ENCODE measurements around the gene CD14. TPM values are rescaled to one million over a fixed set of nuclear protein-coding genes. Genes with fewer than 3 reads are reported as not detected.
"Not testable (repeated sequence)": the region's sequence is repeated elsewhere in the genome, so short reads cannot be mapped to it uniquely, and the experiment has no call there.

CD14 gene
- total and polyA plus RNA-seq, 8 donors: 4.3 to 45.8 (median 14.7) TPM

- H3K4me1 ChIP-seq: peaks cover 0 to 15% (median 7%) of the 10 kb centered on the region in 3 donors
- no peaks in the 10 kb centered on the region for H3K9me3 ChIP-seq
- no peaks in the 10 kb centered on the region for H3K27me3 ChIP-seq
- H3K27ac ChIP-seq: peak within 1 kb of the TSS; percentile 87 to 95 (median 90)
- peak within 1 kb of the TSS; percentile 40 to 82 (median 73) for H3K4me3 ChIP-seq
- ATAC-seq (peak; percentile 97 to 100 (median 98)), FAIRE-seq (peak; percentile 75), DNase-seq (peak; percentile 95 to 98 (median 96))
- intact Hi-C loops (cut with DNase I): no loop called here
- no peak for TF ChIP-seq CTCF (IDR thresholded peaks at IDR 0.05)
- 0% methylated on average over 54 of the region's 54 CpGs for WGBS, 2 donors
- H3K36me3 ChIP-seq: peaks cover 3 to 36% (median 16%) of the 10 kb centered on the region in 3 donors
Measured at GRCh38 chr5:140664359-140665119, 31.6 kb upstream of the CD14 start, which contains the start of gene WDR55. WDR55 (plus strand) TSS chr5:140664904; CDS start chr5:140664913, 9 bp downstream.

- no peak for FAIRE-seq
- intact Hi-C loops (cut with DNase I): no loop called here
- peak overlapping the region; percentile 40 to 82 (median 73) for H3K4me3 ChIP-seq
- peak overlapping the region; percentile 87 to 95 (median 90) for H3K27ac ChIP-seq
- H3K9me3 ChIP-seq: no peaks in the 10 kb centered on the region
- TF ChIP-seq CTCF (IDR thresholded peaks at IDR 0.05): no peak
- peaks cover 3 to 36% (median 11%) of the 10 kb centered on the region in 3 donors for H3K36me3 ChIP-seq
- H3K27me3 ChIP-seq: no peaks in the 10 kb centered on the region
- WGBS, 2 donors: 0 to 3% methylated on average over 18 of the region's 18 CpGs
- ATAC-seq: peak in 2 of 4 donors; percentile 27 to 29
- DNase-seq: no peak
- peaks cover 0 to 15% (median 7%) of the 10 kb centered on the region in 3 donors for H3K4me1 ChIP-seq
Measured at GRCh38 chr5:140664030-140664358, 31.0 kb upstream of the CD14 start.

DNA sequence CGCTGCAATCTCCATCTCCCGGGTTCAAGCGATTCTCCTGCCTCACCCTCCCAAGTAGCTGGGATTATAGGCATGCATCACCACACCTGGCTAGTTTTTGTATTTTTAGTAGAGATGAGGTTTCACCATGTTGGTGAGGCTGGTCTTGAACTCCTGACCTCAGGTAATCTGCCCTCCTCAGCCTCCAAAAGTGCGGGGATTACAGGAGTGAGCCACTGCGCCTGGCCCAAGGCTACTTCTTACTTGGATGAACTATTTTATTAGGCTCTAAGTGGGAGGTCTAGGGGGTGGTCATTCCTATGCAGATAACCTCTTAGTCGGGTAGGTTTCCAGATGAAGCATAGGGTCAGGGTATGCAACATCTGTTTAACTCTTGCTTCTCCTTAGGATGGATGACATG is 27.4 kb upstream of the CD14 start:
- ATAC-seq; intact Hi-C loops (cut with DNase I); H3K4me1 ChIP-seq; H3K27me3 ChIP-seq; DNase-seq; H3K27ac ChIP-seq; H3K9me3 ChIP-seq; FAIRE-seq; H3K4me3 ChIP-seq: not testable (repeated sequence)
- WGBS, 2 donors: 87 to 88% methylated on average over 6 of the region's 6 CpGs
- H3K36me3 ChIP-seq: peaks cover 3 to 64% (median 36%) of the 10 kb centered on the region in 3 donors

DNA sequence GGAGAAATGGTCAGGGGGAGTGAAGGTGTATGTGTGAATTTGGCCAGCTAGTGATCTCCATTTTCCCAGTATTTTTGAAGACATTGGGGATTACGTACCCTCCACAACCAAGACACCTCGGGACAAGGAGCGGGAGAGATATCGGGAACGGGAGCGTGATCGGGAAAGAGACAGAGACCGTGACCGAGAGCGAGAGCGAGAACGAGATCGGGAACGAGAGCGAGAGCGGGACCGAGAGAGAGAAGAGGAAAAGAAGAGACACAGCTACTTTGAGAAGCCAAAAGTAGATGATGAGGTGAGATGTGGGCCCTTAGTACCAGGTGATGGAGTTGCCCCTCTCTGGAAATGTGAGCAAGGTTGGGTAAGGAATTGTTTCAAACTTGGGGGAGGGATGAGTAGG is 25.9 kb upstream of the CD14 start:
- Histone ChIP-seq H3K27me3 (no peaks in the 10 kb centered on the region), H3K27ac (no peak overlapping the region), H3K4me1 (peaks cover 0 to 3% (median 0%) of the 10 kb centered on the region in 3 donors), H3K9me3 (no peaks in the 10 kb centered on the region), H3K4me3 (no peak overlapping the region), H3K36me3 (peaks cover 3 to 79% (median 46%) of the 10 kb centered on the region in 3 donors)
- intact Hi-C loops (cut with DNase I): no loop called here
- no peak for DNase-seq
- TF ChIP-seq CTCF (IDR thresholded peaks at IDR 0.05): no peak
- FAIRE-seq: no peak
- WGBS, 2 donors: 97% methylated on average over 17 of the region's 17 CpGs
- no peak for ATAC-seq

DNA sequence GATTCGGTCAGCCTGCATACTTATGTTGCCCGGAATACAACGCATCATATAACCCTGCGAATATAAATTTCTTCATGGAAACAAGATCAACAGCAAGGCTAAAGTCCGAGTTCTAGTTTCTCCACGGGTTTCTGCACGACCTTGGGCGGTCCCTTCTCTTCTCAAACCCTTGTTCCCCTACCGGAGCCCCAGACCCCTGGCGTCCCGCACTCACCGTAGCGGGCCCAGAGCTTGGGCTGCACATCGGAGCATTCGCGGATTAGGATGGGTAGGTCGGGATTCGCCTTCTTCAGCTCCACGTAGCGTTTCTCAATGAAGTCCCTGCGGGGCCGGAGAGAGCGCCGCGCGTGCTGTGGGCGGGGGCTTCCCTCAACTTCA is 14.1 kb upstream of the CD14 start:
- peak; percentile 23 to 47 (median 27) for ATAC-seq
- intact Hi-C loops (cut with DNase I): no loop called here
- no peak for DNase-seq
- no peaks in the 10 kb centered on the region for H3K9me3 ChIP-seq
- H3K36me3 ChIP-seq: peaks cover 0 to 43% (median 3%) of the 10 kb centered on the region in 3 donors
- H3K4me1 ChIP-seq: peaks cover 0 to 12% (median 6%) of the 10 kb centered on the region in 3 donors
- no peak for TF ChIP-seq CTCF (IDR thresholded peaks at IDR 0.05)
- peak overlapping the region; percentile 49 to 75 (median 70) for H3K27ac ChIP-seq
- FAIRE-seq: no peak
- H3K4me3 ChIP-seq: peak overlapping the region; percentile 68 to 98 (median 80)
- WGBS, 2 donors: 0 to 1% methylated on average over 27 of the region's 27 CpGs
- H3K27me3 ChIP-seq: no peaks in the 10 kb centered on the region

Data from pancreas (tissue), 10 donors.